Forelimb muscle (tissue), 1 donor: ENCODE data around the gene AHRR. TPM values are rescaled to one million over a fixed set of nuclear protein-coding genes. Genes with fewer than 3 reads are reported as not detected.

ENCODE experiments used
- polyA plus RNA-seq: library from polyadenylated mRNA; unstranded; fragments of 120-200 nt; gene quantifications from one replicate; pipeline ENCODE4 v1.2.1, GENCODE V29; 2013; ENCODE audit not compliant: insufficient read length

The AHRR gene
- polyA plus RNA-seq, 1 donor = 5.0 TPM

Other genes starting within 250 kb of the AHRR start
- 0.46 TPM for gene PLEKHG4B, start 229.5 kb upstream of the AHRR start, polyA plus RNA-seq
- gene LRRC14B, start 130.2 kb upstream of the AHRR start, polyA plus RNA-seq = 31.4 TPM
- 9.5 TPM for gene CCDC127, start 103.6 kb upstream of the AHRR start, polyA plus RNA-seq
- 101 TPM for gene SDHA, start 103.4 kb upstream of the AHRR start, polyA plus RNA-seq
- gene PDCD6, start 50.1 kb upstream of the AHRR start, polyA plus RNA-seq = 52.0 TPM
- 39.3 TPM for gene EXOC3, start 121.5 kb downstream of the AHRR start, polyA plus RNA-seq
- 1.8 TPM for gene SLC9A3, start 202.7 kb downstream of the AHRR start, polyA plus RNA-seq